GM11168 (cell line): ENCODE measurements around the gene LFNG.

Experiments
- in situ Hi-C: fragments of 300-500 bp; cut with MboI; formaldehyde crosslinking; loops from one replicate; pipeline ENCODE4 v1.12.0; 2022; ENCODE audit warnings: low sequenced_read_pairs; ENCODE audit not compliant: unreplicated experiment

LFNG gene, protein sequence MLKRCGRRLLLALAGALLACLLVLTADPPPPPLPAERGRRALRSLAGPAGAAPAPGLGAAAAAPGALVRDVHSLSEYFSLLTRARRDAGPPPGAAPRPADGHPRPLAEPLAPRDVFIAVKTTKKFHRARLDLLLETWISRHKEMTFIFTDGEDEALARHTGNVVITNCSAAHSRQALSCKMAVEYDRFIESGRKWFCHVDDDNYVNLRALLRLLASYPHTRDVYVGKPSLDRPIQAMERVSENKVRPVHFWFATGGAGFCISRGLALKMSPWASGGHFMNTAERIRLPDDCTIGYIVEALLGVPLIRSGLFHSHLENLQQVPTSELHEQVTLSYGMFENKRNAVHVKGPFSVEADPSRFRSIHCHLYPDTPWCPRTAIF

DNA sequence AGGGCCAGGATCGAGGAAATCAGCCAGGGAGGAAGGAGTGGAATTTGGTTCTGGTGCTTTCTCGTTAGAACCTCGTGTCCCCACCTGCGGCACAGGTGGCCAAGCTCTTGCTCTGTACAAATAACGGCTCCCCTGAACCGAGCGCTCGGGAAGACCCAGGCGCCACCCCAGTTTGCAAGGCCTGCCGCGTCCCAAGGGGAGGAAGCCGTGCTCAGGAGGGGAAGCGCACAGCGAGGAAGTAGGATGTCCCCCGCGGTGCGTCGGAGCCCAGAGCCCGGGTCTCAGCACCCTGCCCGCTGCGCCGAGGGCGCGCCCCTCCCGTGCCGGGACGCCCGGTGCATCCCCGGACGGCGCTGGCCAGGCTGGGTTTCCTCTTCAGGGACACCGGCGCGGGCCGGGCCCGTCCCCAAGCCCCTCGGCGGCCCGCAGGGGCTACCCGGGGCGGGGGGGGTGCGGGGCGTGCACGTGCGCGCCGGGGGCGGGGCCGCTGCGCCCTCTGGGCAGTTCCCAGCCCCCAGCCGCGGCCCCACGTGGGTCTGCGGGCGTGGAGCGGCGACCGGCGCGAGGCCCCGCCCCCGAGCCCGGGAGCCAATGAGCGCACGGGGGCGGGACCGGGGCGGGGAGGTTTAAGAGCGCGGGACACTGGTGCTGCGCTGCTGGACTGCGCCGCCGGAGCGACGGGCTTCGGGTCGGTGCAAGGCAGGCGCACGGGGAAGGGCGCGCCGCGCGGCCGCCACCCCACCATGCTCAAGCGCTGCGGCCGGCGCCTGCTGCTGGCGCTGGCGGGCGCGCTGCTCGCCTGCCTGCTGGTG, at the start of gene LFNG:
LFNG (plus strand) TSS at position 656 of the 812 bp plus-strand sequence; CDS start at position 744, 88 bp downstream.
- in situ Hi-C loops, result no loop called here

DNA sequence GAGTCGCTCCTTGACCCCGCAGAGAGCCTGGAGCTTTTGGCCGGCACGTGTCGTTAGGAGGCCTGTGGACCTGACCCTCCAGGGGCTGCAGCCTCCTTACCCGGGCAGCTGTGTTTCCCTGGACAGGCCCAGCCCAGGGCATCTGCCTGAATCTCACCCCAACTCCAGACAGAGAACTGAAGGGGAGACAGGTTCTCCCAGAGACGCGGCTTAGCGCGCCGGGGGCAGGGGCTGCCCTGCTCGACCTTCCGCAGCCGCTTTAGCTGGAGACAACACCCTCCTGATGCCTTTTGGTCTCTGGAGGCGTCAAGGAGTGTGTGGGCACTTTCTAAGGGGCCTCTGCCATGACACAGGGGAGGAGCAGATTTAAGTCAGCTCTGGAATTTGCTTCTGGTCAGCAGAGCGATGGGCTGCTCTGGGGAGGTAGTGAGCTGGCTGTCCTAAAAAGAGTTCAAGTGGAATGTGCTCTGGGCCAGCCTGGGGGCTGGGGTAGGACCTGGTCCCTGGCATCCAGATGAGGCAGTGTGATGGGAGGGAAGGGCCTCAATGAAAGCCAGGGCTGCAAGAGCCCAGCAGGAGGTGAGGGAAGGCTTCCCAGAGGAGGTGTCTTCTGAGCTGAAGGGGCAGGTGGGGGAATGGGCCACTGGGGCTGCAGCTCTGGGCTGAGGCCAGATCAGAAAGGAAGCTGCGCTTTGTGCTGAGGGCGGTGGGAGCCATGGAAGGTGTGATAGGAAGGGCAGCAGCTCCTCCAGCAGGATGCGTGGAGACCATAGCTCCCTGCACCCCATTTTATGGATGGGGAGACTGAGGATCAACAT, 49.2 kb upstream of the LFNG start:
- in situ Hi-C loops, result no loop called here

DNA sequence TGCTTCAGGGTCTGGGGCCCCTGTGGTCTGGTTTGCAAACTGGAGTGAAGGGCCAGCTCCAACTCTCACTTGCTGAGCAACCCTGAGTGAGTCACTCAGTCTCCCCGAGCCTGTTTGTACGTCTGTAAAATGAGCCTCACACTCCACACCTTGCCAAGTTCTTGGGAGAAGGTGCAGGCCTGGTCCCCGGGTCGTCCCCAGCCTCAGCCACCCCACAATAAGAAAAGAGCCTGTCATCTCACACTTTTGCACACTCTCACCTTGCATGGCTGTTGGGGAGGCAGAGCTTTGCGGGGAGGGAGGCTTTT, 48.6 kb upstream of the LFNG start:
- in situ Hi-C loops, result no loop called here

DNA sequence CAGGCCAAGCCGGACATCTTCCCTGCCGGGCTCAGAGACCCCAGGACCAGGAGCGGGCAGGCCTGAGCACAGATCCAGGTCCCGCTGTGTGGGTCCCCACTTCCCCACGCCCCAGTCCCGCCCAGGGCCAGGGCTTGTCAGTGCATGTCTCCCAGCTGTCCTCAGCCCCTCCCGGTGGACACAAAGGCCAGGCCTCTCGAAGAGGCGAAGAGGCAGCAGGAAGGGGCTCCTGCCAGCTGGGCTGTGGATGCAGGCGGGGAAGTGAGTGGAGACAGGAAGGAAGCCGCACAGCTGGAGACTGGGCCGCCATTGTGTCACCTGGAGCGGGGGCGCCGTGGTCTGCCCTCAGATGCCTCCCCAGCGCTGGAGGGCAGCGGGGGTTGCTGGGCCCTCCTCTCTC, 48.2 kb upstream of the LFNG start:
- in situ Hi-C loops, result no loop called here

DNA sequence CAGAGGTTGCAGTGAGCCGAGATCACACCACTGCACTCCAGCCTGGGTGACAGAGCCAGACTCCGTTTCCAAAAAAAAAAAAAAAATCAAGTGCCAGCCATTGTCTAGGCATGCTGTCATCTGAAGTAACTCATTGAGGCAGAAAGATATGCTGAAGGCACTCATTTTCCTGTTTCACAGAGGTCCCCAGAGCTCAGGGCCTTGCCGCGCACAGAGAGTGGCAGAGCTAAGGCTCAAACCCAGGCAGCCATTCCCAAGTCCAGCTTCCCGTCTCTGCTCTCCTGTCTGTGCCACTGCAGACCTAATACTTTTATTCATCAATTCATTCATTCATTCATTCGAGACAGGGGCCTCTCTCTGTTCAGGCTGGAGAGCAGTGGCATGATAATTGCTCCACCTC, 46.8 kb upstream of the LFNG start:
- in situ Hi-C loops, result no loop called here

DNA sequence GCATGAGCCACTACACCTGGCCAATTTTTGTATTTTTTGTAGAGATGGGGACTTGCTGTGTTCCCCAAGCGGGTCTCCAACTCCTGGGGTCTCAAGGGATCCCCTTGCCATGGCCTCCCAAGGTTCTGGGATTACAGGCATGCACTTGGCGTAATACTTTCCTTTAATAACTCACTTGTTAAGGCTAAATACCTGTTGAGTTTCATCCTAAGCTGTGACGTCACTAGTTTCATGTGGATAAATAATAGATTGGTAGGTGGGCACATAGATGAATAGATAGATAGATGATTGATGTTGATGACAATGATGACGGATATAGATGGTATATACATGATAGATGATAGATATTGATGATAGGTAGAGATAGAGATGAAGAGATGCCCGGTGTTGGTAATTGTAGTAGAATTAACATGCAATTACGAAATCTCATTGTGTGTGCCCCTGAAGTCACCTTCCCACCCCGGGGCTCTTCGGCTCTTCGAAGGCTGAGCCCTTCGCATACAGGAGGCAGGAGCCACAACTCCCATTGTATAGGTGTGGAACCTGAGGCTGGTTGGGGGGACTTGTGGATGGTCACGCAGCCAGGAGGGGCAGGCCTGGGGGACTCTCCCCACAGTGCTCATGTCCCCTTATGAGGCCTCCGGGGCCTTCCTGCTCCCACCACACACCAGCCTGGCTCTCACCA, 45.9 kb upstream of the LFNG start:
- in situ Hi-C loops, result no loop called here

DNA sequence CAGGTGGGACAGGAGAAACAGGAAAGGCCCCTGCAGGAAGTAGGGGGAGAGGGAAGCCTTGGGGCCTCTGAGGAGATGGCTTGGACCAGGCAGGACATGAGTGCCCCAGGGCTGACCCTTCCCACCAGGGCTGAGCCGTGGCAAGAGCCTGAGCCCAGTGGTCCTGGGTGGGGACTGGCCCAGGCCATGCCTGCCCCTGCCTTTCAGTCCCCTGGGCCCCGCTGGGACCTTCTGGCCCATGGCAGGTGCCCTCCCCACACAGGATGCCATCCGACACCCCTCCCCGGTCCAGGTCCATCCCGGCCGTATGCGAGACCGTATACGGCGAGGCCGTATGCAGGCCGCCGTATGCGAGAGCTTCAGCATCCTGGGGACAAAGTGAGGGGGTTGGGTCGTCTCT, 45.4 kb upstream of the LFNG start:
- in situ Hi-C loops, result no loop called here

DNA sequence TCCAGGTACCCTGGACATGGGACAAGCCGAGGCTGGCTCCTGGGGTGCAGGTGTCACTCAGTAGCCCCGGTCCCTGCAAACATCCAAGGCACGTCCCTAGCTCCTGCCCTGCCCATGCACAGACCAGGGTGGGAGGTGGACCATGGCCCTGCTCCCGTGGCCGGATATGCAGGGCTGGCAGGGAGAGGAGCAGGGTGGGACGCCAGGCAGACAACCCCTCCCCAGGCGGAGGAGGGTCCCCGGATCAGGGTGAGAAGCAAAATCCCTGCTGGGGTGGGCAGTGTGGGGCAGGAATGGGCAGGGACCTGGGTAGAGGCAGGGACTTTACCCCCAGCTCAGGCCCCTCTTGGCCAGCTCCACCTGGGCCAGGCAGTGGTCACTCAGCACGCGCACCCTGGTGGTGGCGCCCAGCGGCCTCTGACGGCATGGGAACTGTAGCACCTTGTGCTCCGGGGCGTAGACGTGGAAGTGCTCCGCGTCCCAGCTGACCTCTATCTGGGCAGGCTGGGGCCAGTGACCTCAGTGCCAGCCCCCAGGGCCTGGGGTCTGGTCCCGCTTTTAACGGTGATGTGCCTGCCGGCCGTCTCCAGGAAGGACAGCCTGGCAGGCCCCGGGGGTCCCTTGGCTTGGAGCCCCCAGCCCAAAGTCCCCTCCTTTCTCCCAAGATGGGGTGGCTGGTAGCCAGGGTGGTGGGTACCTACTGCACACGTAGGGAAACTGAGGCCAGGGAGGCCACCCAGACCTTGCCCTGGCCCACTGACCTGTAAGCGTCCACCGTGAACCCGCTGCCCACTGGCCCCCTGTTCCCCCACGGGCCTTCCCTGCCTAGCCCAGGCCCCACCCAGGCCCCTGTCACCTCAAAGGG, 44.5 kb upstream of the LFNG start:
- in situ Hi-C loops, result no loop called here

DNA sequence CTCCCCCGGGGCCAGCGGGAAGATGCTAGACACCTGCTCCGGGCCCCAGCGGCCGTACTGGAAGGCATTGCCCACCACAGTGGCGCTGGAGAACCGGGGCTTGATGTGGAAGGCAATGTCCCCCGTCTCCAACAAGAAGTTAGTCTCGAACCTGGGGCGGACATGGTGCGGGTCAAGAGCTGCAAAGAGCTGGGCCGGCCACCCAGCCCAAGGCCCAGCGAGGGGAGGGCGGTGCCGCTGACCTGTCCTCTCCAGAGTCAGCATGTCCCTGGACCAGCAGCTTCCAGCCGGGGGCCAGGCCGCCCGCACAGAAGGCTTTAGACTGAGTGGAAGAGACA, 43.9 kb upstream of the LFNG start:
- in situ Hi-C loops, result no loop called here

DNA sequence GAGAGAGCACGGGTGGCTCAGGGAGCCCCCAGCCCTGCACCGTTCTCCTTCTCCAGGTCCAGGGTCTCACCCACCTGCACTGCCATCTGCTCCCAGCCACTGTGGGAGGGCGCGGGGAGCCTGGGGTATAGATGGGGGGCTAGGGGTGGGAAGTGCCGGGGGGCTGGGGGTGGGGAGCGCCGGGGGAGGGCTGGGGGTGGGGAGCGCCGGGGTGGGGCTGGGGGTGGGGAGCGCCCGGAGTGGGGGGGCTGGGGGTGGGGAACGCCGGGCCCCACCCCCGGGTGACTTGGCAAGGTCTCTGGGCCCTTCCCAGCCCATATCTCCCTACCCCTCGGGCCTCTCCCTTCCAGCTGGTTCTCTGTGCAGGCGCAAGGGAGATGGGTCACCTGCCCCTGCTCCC, 43.3 kb upstream of the LFNG start, which contains the start of gene GRIFIN:
GRIFIN (minus strand) TSS at position 101 of the 400 bp plus-strand sequence; CDS start at position 86, 15 bp downstream.
- in situ Hi-C loops, result no loop called here

DNA sequence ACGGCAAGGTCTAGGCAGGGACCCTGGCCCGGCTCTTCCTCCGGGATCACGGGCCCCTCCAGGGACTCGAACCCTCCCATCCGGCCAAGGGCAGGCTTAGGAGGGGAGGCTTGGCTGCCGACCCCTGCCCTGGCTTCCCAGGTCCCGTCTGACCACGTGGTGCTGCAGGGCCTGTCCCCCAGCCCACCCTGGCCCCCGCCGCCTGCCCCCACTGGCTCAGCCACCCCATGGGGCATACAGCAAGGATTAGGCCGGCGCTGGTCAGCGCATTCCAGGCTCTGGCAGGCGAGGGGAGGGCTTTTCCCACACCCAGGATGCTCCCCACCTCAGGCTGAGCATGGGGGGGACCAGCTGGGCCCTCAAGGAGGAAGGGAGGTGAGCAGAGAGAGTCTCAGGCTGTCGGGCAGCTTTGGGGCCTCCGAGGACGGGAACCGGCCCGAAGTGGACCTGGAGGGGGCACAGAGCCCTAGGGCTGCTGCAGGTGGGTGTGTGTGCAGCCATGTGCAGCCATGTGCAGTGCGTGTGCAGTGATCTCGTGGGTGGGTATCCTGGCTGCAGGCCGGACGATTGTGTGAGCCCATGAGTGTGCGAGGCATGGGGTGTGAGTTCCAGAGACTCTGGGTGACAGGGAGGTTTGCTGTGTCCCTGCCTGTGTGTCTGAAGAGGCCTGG, 42.7 kb upstream of the LFNG start:
- in situ Hi-C loops, result no loop called here

DNA sequence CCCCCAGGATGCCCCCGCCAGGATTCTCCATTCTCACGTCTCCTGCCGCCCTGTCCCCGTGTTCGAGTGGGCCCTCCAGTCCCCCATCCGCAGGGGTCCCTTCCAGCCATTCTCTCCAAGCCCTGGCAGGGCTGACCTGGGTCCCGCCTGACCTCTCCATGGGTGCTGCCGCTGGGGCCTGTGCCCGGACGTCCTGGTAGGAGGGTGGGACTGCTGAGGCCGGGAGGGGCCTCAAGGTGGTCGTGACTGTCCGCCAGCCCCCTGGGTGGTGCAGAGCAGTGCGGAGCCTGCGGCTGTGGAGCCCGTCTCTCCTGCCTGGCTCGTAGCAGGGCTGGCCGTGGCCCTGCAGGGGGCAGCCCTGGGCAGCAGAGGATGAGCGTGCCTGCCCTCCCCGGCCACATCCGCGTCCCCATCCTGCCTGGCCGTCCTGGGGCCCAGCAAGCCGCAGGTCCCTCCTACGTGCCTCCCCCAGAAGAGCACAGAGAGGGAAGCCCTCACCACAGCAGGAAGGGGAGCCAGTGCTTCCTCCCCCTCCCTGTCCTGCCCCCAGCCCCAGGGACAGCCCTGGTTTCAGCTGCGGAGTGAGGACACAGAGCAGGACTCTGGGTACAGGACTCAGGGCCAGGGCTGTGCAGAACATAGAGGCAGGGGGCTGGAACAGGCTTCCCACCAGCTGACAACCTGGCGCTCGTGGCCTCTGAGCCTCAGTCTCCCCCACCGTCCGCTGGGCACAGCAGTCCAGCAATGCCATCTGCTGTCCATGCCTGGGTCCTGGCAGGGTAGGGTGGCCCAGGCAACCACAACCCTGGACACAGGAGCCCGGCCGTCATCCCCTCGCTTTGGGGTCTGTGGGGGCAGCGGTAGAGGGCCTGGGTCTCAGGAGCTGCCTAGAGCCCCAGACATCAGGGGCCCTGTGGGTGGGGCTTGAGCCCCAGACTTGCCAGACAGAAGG, 41.9 kb upstream of the LFNG start:
- in situ Hi-C loops, result no loop called here

DNA sequence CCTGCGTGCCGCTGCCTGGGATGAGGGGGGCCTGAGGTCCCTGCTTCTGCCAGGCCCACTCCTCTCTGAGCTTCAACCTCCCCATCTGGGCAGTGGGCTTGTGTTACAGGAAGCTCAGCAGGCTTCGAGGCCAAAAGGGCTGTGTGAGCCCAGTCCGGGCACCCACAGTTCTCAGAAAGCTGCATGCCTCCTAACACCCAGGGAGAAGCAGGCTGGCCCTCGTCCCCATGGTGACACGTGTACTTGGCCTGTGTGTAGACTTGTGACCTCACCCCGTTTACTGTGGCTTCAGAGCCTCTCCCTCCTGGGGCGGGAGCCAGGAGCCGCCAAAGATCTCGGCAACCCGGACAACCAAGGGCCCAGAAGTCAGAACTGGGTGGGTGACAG, 41.2 kb upstream of the LFNG start:
- in situ Hi-C loops, result no loop called here

DNA sequence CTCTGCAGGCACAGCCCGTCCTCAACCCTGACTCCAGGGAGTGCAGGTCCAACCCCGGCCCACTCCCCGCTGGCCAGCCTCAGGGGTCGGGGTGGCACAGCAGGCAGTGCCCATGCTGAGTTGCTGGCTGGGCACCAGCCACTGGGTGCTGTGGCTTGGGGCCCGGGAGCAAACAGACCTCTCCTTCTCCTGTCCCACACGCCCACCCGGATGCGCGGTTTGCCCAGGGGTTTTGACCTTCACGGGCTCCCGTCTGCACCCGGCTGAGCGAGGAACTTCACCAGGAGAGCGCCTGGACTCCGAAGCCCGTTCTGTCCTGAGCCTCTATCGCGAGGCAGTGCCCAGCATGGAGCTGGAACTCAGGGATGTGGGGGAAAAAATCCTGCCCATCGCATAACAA, 40.8 kb upstream of the LFNG start:
- in situ Hi-C loops, result no loop called here

DNA sequence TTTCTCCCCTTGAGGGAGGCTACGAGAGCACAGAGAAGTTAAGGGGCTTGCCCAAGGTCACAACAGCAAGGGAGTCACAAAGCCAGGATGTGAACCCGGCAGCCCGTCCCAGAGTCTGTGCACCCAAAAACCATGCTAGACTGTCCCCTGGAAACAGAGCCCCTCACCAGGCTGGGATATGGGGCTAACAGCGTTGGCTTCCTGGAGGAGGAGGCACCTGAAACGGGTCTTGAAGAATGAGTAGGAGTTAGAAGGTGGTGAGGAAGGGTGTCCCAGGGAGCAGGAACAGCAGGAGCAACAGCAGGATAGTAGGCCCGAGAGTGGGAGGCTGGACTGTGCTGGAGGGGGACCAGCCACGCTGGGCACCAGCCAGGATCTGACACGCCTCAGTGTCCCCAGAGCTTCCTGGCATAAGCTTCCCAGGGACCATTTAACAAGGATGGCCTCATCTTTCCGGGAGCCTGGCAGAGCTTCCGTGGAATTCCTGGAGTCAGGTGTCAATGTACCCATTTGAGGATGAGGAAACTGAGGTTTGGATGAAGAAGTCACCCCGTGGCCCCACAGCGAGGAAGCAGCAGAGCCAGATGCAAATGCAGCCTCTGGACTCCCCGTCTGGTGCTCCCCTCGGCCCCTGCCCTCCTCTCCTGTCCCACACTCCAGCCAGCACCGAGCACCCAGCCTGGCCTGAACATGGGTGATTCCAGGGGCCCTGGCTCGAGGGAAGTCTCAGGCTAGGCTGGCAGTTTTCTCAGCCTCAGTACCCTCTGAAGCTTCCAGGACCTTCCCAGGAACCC, 40.1 kb upstream of the LFNG start:
- in situ Hi-C loops, result no loop called here

DNA sequence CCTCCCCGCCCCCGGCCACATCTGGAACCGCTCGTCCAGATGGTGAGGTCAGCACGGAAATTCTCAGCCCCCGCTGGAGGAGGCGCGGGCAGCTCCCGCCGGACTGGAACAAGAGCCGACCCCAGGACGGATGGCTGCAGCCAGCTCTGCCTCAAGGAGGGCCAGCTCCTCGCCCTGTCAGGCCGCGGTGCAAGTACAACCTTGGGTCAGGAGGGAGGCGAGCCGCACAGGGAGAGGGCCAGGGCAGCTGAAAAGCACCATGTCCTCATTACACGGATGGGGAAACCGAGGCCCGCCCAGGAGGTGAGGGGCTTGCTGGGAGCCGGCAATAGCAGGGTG, 39.5 kb upstream of the LFNG start:
- in situ Hi-C loops, result no loop called here

DNA sequence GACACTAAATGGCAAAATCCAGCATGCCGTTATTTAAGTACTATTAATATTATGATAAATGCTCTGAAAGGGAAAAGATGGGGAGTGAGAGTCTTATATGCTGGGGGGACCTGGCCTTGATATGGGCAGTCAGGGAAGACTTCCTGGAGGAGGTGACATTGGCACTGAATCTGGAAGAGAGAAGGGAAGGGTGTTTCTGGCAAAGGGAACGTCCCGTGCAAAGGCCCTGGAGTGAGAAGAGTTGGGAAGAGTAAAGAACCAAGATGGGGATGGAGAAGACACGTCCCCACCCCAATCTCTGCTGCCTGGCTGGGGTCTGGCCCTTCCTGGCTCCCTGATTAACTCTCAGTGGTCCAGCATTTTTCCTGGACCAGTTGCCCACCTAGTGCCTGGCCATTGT, 38.4 kb upstream of the LFNG start:
- in situ Hi-C loops, result no loop called here
